ENCODE data around the gene SMIM30.

Gene SMIM30

GRCh38 chr7:113076703-113077102 is 41.7 kb downstream of the SMIM30 start:
- no peak for TF ChIP-seq ZFX (IDR thresholded peaks at IDR 0.05)
- no peak for TF ChIP-seq CTCF (conservative IDR thresholded peaks at IDR 0.05)

GRCh38 chr7:113071465-113071864 is 46.9 kb downstream of the SMIM30 start:
- H3K27ac ChIP-seq, result no peak overlapping the region
- TF ChIP-seq ZFX (IDR thresholded peaks at IDR 0.05) (no peak), CTCF (conservative IDR thresholded peaks at IDR 0.05) (no peak)

More at GRCh38 chr7:113076703-113077102, 41.7 kb downstream of the SMIM30 start:
- H3K27ac ChIP-seq, result no peak overlapping the region

Data from C4-2B (cell line).